ENCODE data around the gene TRAF1.

DNA sequence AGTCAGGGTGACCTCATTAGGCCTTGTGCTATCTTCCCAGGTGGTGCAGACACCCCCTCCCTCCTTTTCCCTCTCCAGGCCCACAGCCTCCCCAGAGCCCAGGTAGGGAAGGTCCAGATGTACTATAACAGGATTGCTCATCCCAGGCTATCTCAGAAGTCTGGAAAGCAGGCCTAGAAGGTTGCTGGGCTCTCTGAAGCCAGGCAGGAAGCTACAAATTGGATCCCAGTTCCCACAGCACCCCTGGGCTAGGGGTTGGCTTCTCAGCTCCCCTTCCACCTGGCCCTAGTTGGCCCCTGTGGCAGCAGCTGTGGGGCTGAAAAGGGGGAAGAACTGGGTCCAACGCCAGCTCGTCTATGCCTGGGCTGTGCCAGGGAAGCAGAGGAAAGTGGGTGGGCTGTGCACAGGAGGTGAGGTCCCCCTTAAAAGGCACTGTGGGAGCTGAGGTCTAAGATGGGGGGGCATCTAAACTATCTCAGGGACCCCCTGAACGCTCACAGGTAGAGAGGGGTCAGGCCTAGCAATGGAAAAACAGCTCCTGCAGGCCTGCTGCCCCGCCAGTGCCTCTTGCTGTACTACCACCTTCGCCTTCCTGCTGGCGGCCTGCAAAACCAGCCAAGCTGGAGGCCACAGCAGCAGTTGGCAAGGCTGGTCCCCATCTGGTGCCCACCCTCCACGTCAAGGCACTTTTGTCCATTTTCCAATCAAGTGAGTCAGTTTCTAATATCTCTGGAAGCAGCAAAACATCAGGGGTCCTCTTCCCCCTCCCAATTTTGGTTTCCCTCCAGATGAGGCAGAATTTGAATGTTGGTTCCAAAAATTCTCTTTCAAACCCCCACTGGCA is 70.5 kb downstream of the TRAF1 start:
- TF ChIP-seq, protein P1, sequence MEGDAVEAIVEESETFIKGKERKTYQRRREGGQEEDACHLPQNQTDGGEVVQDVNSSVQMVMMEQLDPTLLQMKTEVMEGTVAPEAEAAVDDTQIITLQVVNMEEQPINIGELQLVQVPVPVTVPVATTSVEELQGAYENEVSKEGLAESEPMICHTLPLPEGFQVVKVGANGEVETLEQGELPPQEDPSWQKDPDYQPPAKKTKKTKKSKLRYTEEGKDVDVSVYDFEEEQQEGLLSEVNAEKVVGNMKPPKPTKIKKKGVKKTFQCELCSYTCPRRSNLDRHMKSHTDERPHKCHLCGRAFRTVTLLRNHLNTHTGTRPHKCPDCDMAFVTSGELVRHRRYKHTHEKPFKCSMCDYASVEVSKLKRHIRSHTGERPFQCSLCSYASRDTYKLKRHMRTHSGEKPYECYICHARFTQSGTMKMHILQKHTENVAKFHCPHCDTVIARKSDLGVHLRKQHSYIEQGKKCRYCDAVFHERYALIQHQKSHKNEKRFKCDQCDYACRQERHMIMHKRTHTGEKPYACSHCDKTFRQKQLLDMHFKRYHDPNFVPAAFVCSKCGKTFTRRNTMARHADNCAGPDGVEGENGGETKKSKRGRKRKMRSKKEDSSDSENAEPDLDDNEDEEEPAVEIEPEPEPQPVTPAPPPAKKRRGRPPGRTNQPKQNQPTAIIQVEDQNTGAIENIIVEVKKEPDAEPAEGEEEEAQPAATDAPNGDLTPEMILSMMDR (IDR thresholded peaks at IDR 0.05) = no peak
- TF ChIP-seq POLR2A (IDR thresholded peaks at IDR 0.05) (no peak), EP300 (IDR thresholded peaks at IDR 0.05) (no peak)

All from tibial nerve (tissue), 4 donors.